ENCODE measurements around the gene CMKLR1.

Gene CMKLR1

DNA sequence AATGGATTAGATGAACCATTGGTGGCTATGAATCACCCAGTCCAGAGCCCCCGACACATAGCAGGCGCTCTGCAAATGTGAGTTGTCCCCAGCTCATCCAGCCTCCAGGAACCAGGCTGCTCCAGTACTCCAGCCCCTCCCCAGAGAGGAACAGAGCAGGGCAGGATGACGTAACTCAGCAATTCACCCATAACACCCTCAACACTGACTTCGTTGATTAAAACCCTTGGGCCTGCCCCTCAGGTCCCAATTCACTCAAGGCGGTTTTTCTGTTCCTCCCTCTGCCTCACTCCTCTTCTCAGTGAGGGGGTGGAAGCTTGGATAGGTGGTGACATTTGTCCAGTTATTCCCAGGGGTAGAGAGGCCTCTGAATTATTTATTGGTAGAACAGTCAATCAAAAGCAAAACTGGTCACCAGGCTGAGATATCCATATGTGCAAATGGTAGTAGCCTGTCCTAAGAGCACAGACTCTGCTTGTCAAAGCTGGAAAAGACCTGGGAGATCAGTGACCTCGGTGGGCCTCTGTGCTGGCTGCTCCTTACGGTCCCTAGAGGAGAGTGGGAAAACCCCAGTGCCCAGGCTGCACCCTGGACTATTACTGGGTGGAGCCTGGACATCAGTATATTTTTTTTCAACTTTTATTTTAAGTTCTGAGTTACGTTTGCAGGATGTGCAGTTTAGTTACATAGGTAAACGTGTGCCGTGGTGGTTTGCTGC is 97.0 kb downstream of the CMKLR1 start:
- no peak overlapping the region for H3K4me3 ChIP-seq (ENCODE audit: low read depth, low read length)
- DNase-seq (ENCODE audit: low read depth, low spot score) = no peak
- in situ Hi-C loops (cut with HindIII; ENCODE audit: low sequenced_read_pairs) = no loop called here
- TF ChIP-seq, protein P1, sequence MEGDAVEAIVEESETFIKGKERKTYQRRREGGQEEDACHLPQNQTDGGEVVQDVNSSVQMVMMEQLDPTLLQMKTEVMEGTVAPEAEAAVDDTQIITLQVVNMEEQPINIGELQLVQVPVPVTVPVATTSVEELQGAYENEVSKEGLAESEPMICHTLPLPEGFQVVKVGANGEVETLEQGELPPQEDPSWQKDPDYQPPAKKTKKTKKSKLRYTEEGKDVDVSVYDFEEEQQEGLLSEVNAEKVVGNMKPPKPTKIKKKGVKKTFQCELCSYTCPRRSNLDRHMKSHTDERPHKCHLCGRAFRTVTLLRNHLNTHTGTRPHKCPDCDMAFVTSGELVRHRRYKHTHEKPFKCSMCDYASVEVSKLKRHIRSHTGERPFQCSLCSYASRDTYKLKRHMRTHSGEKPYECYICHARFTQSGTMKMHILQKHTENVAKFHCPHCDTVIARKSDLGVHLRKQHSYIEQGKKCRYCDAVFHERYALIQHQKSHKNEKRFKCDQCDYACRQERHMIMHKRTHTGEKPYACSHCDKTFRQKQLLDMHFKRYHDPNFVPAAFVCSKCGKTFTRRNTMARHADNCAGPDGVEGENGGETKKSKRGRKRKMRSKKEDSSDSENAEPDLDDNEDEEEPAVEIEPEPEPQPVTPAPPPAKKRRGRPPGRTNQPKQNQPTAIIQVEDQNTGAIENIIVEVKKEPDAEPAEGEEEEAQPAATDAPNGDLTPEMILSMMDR (IDR thresholded peaks at IDR 0.05; ENCODE audit: low read depth, low read length) = no peak

DNA sequence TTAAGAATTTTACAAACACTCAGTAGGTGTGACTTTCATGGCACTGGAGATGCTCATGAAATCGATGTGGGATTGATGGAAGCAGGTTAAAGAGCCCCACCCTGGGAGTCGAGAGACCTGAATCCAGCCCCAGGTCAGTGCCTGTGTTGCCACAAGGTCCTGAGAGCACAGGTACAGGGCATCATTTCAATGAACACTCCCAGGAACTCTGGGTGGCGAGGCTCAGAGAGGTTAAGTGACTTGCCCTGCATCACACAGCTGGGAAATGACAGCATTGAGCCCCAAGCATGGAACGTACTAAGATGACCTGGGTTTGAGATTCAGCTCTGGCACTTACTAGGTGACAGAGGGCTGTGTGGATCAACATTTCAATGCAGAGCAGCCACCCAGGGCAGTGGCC is 98.2 kb downstream of the CMKLR1 start:
- DNase-seq (ENCODE audit: low read depth, low spot score) = no peak
- in situ Hi-C loops (cut with HindIII; ENCODE audit: low sequenced_read_pairs) = no loop called here
- no peak overlapping the region for H3K4me3 ChIP-seq (ENCODE audit: low read depth, low read length)
- TF ChIP-seq, protein P1 (IDR thresholded peaks at IDR 0.05; ENCODE audit: low read depth, low read length) = no peak

DNA sequence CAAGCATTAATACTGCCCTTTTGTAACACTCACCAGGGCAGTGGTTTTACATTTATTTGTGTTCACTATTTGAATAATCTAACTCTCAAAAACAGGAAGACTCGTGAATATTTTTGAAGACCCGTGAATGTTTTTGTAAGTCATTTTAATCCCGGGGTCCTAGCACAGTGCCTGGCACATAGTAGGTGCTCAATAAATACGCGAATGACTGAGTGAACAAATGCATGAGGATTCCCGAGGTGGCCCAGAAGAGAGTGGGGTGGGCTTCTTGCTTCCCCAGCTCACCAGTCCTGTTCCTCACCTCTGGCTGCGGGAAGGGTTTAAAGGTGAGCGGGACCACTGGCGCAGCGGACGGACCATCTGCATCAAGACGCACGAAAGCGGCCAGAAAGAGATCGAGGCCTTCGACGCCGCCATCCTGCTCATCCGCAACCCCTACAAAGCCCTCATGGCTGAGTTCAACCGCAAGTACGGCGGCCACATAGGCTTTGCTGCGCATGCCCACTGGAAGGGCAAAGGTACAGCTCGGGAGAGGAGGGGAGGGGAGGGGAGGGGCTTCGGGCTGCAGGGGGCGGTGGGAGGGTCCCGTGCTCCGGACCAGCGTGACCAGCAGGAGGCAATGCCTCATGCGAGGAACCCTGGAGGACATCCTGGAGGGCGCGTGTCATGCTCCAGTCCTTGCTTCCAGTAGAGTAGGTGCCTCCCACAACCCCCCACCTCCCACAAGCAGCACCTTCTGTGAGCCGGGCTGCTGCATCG is 98.9 kb downstream of the CMKLR1 start:
- in situ Hi-C loops (cut with HindIII; ENCODE audit: low sequenced_read_pairs) = no loop called here

DNA sequence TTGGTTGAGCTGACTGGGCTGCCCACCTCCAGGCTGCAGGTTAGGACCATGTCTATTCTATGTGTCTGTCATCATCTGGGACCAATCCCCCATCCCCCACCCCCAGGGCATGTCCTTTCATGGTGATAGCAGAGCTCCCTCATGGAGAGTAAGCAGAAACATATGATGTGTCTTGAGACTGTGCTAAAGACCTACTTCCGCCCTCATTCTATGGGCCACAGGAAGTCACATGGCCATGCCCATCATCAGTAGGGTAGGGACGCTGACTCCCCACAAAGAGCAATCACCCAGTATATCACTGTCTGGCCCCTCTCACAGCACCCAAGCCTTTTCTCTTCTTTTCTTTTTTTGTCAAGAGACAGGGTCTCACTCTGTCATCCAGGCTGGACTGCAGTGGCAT is 99.7 kb downstream of the CMKLR1 start:
- no peak overlapping the region for H3K4me3 ChIP-seq (ENCODE audit: low read depth, low read length)
- TF ChIP-seq, protein P1 (IDR thresholded peaks at IDR 0.05; ENCODE audit: low read depth, low read length) = no peak
- in situ Hi-C loops (cut with HindIII; ENCODE audit: low sequenced_read_pairs) = no loop called here
- DNase-seq (ENCODE audit: low read depth, low spot score) = no peak

More for the DNA sequence above, 98.9 kb downstream of the CMKLR1 start:
- no peak for DNase-seq (ENCODE audit: low read depth, low spot score)
- TF ChIP-seq, protein P1 (IDR thresholded peaks at IDR 0.05; ENCODE audit: low read depth, low read length) = no peak
- H3K4me3 ChIP-seq (ENCODE audit: low read depth, low read length) = no peak overlapping the region

DNA sequence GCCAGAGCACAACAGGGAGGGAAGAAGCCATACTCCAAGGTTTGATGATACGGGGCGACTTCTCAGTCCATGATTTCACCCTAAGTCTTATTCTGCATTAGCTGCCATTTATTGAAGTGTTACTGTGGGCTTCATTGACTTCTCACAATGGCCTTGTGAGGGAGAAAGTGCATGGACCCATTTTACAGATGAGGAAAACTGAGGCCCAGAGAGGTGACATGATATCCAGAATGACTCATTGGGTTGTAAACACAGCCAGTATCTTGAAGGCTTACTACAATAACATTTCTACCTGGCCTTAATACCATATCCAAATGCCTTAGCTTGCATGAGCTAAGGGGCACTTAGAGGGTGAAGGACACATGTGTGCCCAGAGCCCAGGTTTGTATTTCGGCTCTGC is 100.6 kb downstream of the CMKLR1 start:
- TF ChIP-seq, protein P1 (IDR thresholded peaks at IDR 0.05; ENCODE audit: low read depth, low read length) = no peak
- in situ Hi-C loops (cut with HindIII; ENCODE audit: low sequenced_read_pairs) = no loop called here
- H3K4me3 ChIP-seq (ENCODE audit: low read depth, low read length) = no peak overlapping the region
- no peak for DNase-seq (ENCODE audit: low read depth, low spot score)

Measured in astrocyte of the spinal cord (primary cell).